NT2/D1 (cell line): ENCODE results near the gene EXOC6.

Experiments used
- DNase-seq: peaks from one replicate; pipeline ENCODE4 v3.0.0-alpha.2; 2011; ENCODE audit warnings: low read depth, low spot score
- H3K27me3 ChIP-seq: 2 replicates; pipeline ENCODE4 v1.6.0; 2011; ENCODE audit warnings: mild to moderate bottlenecking; ENCODE audit not compliant: insufficient read length, insufficient read depth
- H3K36me3 ChIP-seq: 2 replicates; pipeline ENCODE4 v1.6.1; 2011; ENCODE audit warnings: mild to moderate bottlenecking, low read length, mixed read lengths; ENCODE audit not compliant: insufficient read depth, insufficient read length
- H3K4me1 ChIP-seq: 2 replicates; pipeline ENCODE4 v1.5.1; 2011; ENCODE audit not compliant: insufficient read depth, insufficient read length
- H3K4me3 ChIP-seq: 2 replicates; pipeline ENCODE4 v1.5.1; 2011; ENCODE audit warnings: low read depth; ENCODE audit not compliant: insufficient read length
- H3K9ac ChIP-seq: 2 replicates; pipeline ENCODE4 v1.6.0; 2011; ENCODE audit warnings: low read depth; ENCODE audit not compliant: insufficient read length
- H3K9me3 ChIP-seq: 2 replicates; pipeline ENCODE4 v1.5.1; 2011; ENCODE audit warnings: mild to moderate bottlenecking, low read length; ENCODE audit not compliant: insufficient read depth
- SUZ12 ChIP-seq: IDR thresholded peaks from 2 replicates; pipeline ENCODE4 v1.6.1; 2011; ENCODE audit not compliant: insufficient read length, insufficient read depth; ENCODE audit errors: extremely low read depth
- YY1 ChIP-seq: IDR thresholded peaks from 2 replicates; pipeline ENCODE4 v1.6.1; 2011; ENCODE audit not compliant: insufficient read length, insufficient read depth
- ZNF274 ChIP-seq: IDR thresholded peaks from 2 replicates; pipeline ENCODE4 v1.6.1; 2011; ENCODE audit warnings: mild to moderate bottlenecking, low read depth, low read length

The EXOC6 gene

GRCh38 chr10:93027508-93027907, 179.2 kb downstream of the EXOC6 start:
- H3K9ac ChIP-seq: no peak overlapping the region
- no peaks in the 10 kb centered on the region; the same call in 1 of the 2 replicates for H3K9me3 ChIP-seq
- no peaks in the 10 kb centered on the region for H3K36me3 ChIP-seq
- DNase-seq: no peak
- H3K27me3 ChIP-seq: no peaks in the 10 kb centered on the region
- H3K4me3 ChIP-seq: no peak overlapping the region
- TF ChIP-seq YY1 (no peak), SUZ12 (no peak), ZNF274 (no peak)
- no peaks in the 10 kb centered on the region for H3K4me1 ChIP-seq

- Histone ChIP-seq H3K4me3 (no peak overlapping the region), H3K27me3 (no peaks in the 10 kb centered on the region), H3K36me3 (no peaks in the 10 kb centered on the region), H3K4me1 (no peaks in the 10 kb centered on the region), H3K9ac (no peak overlapping the region), H3K9me3 (no peaks in the 10 kb centered on the region; the same call in 1 of the 2 replicates)
- DNase-seq: no peak
- TF ChIP-seq SUZ12: no peak
- TF ChIP-seq YY1: no peak
- TF ChIP-seq ZNF274: no peak
Observed at GRCh38 chr10:93028883-93029282, 180.6 kb downstream of the EXOC6 start.

GRCh38 chr10:93030409-93030808, 182.1 kb downstream of the EXOC6 start:
- H3K9ac ChIP-seq: no peak overlapping the region
- no peaks in the 10 kb centered on the region for H3K4me1 ChIP-seq
- H3K4me3 ChIP-seq: no peak overlapping the region
- no peak for DNase-seq
- H3K27me3 ChIP-seq: no peaks in the 10 kb centered on the region
- H3K9me3 ChIP-seq: no peaks in the 10 kb centered on the region; the same call in 1 of the 2 replicates
- TF ChIP-seq SUZ12: no peak
- TF ChIP-seq ZNF274: no peak
- TF ChIP-seq YY1: no peak
- H3K36me3 ChIP-seq: no peaks in the 10 kb centered on the region

GRCh38 chr10:93032105-93032808, 183.9 kb downstream of the EXOC6 start:
- H3K36me3 ChIP-seq: no peaks in the 10 kb centered on the region
- TF ChIP-seq YY1 (no peak), SUZ12 (no peak), ZNF274 (no peak)
- no peak for DNase-seq
- no peaks in the 10 kb centered on the region for H3K4me1 ChIP-seq
- H3K4me3 ChIP-seq: no peak overlapping the region
- H3K9ac ChIP-seq: no peak overlapping the region
- no peaks in the 10 kb centered on the region; the same call in 1 of the 2 replicates for H3K9me3 ChIP-seq
- H3K27me3 ChIP-seq: no peaks in the 10 kb centered on the region

GRCh38 chr10:93032809-93033137, 184.5 kb downstream of the EXOC6 start:
- no peak overlapping the region for H3K4me3 ChIP-seq
- H3K27me3 ChIP-seq: no peaks in the 10 kb centered on the region
- H3K4me1 ChIP-seq: no peaks in the 10 kb centered on the region
- H3K9me3 ChIP-seq: no peaks in the 10 kb centered on the region; the same call in 1 of the 2 replicates
- no peaks in the 10 kb centered on the region for H3K36me3 ChIP-seq
- TF ChIP-seq YY1 (no peak), ZNF274 (no peak), SUZ12 (no peak)
- H3K9ac ChIP-seq: no peak overlapping the region
- no peak for DNase-seq

- no peak for DNase-seq
- Histone ChIP-seq H3K4me3 (no peak overlapping the region), H3K4me1 (no peaks in the 10 kb centered on the region), H3K9me3 (no peaks in the 10 kb centered on the region), H3K9ac (no peak overlapping the region), H3K27me3 (no peaks in the 10 kb centered on the region), H3K36me3 (no peaks in the 10 kb centered on the region)
- no peak for TF ChIP-seq YY1
- TF ChIP-seq SUZ12: no peak
- no peak for TF ChIP-seq ZNF274
Observed at GRCh38 chr10:93034426-93034825, 186.1 kb downstream of the EXOC6 start.

- H3K4me1 ChIP-seq: no peaks in the 10 kb centered on the region
- no peak overlapping the region for H3K4me3 ChIP-seq
- H3K27me3 ChIP-seq: no peaks in the 10 kb centered on the region
- H3K36me3 ChIP-seq: no peaks in the 10 kb centered on the region
- no peak overlapping the region for H3K9ac ChIP-seq
- TF ChIP-seq SUZ12: no peak
- no peak for TF ChIP-seq ZNF274
- TF ChIP-seq YY1: no peak
- DNase-seq: no peak
- no peaks in the 10 kb centered on the region for H3K9me3 ChIP-seq
Observed at GRCh38 chr10:93039110-93039509, 190.8 kb downstream of the EXOC6 start.

- no peak overlapping the region for H3K4me3 ChIP-seq
- DNase-seq: no peak
- H3K36me3 ChIP-seq: no peaks in the 10 kb centered on the region
- H3K9me3 ChIP-seq: no peaks in the 10 kb centered on the region
- H3K4me1 ChIP-seq: no peaks in the 10 kb centered on the region
- no peaks in the 10 kb centered on the region for H3K27me3 ChIP-seq
- no peak for TF ChIP-seq SUZ12
- no peak for TF ChIP-seq YY1
- TF ChIP-seq ZNF274: no peak
- no peak overlapping the region for H3K9ac ChIP-seq
Observed at GRCh38 chr10:93039721-93040120, 191.4 kb downstream of the EXOC6 start.
